HEK293 (cell line): Measurements from ENCODE around the gene ZNF229.

ENCODE experiments used
- CTCF ChIA-PET: fragments of 350-600 bp; formaldehyde crosslinking; extraction: SDS; loops from one replicate; lab custom pipeline; 2021; ENCODE audit warnings: antibody characterized with exemption; lab: Yijun Ruan, JAX
- POLR2A ChIA-PET: fragments of 300-600 bp; formaldehyde crosslinking; extraction: SDS; loops from one replicate; lab custom pipeline; 2020; ENCODE audit warnings: antibody characterized with exemption, inconsistent platforms; lab: Yijun Ruan, JAX
- H3K27ac ChIP-seq: fragments of 200-500 bp; sonication (Bioruptor generic); 2 replicates; pipeline ENCODE4 v1.5.1; 2014; ENCODE audit warnings: low read depth, low read length, control low read depth, inconsistent platforms; ENCODE audit errors: extremely low read depth
- H3K36me3 ChIP-seq, 2 experiments: fragments of 200-500 bp in 1 of 2; sonication (Bioruptor generic) in 1 of 2; 1 replicate in 1 of 2; 2 replicates in 1 of 2; pipeline ENCODE4 v1.5.1; 2014 to 2017; ENCODE audit warnings: inconsistent platforms in 2 of 2, low read length in 2 of 2; ENCODE audit not compliant: control insufficient read depth in 2 of 2, insufficient read depth in 1 of 2
- H3K4me1 ChIP-seq: fragments of 200-500 bp; sonication (Bioruptor generic); 2 replicates; pipeline ENCODE4 v1.5.1; 2014; ENCODE audit warnings: mild to moderate bottlenecking, low read length, inconsistent platforms; ENCODE audit not compliant: control insufficient read depth, insufficient read depth
- H3K4me3 ChIP-seq: 2 replicates; pipeline ENCODE4 v1.5.1; 2011; ENCODE audit warnings: low read depth, mild to moderate bottlenecking, control low read depth, low read length, moderate library complexity
- H3K9me3 ChIP-seq: fragments of 200-500 bp; sonication (Bioruptor generic); 2 replicates; pipeline ENCODE4 v1.5.1; 2014; ENCODE audit warnings: low read depth, low read length, inconsistent platforms; ENCODE audit not compliant: control insufficient read depth, insufficient read depth
- BCL11A ChIP-seq: fragments of 450-650 bp; formaldehyde crosslinking; IDR thresholded peaks from 2 replicates; pipeline ENCODE4 v1.5.1; 2016; ENCODE audit warnings: low read depth, missing biosample characterization, missing genetic modification characterization
- KLF1 ChIP-seq: fragments of 450-650 bp; formaldehyde crosslinking; IDR thresholded peaks from 2 replicates; pipeline ENCODE4 v1.5.1; 2016; ENCODE audit warnings: missing biosample characterization, missing genetic modification characterization
- KLF8 ChIP-seq: fragments of 450-650 bp; formaldehyde crosslinking; IDR thresholded peaks from 2 replicates; pipeline ENCODE4 v1.5.1; 2016; ENCODE audit warnings: missing biosample characterization, missing genetic modification characterization
- SP7 ChIP-seq: fragments of 450-650 bp; formaldehyde crosslinking; IDR thresholded peaks from 2 replicates; pipeline ENCODE4 v1.5.1; 2016; ENCODE audit warnings: missing biosample characterization, missing genetic modification characterization
- TRIM28 ChIP-seq: IDR thresholded peaks from 2 replicates; pipeline ENCODE4 v1.6.1; 2011; ENCODE audit warnings: low read length, control low read depth, borderline replicate concordance
- WT1 ChIP-seq: fragments of 450-650 bp; formaldehyde crosslinking; IDR thresholded peaks from 2 replicates; pipeline ENCODE4 v1.5.1; 2016; ENCODE audit warnings: missing biosample characterization, missing genetic modification characterization
- ZIC2 ChIP-seq: fragments of 450-650 bp; formaldehyde crosslinking; IDR thresholded peaks from 2 replicates; pipeline ENCODE4 v1.5.1; 2016; ENCODE audit warnings: missing biosample characterization, missing genetic modification characterization
- ZNF146 ChIP-seq: fragments of 450-650 bp; formaldehyde crosslinking; IDR thresholded peaks from 2 replicates; pipeline ENCODE4 v1.5.1; 2016; ENCODE audit warnings: missing biosample characterization, missing genetic modification characterization
- ZNF174 ChIP-seq: fragments of 450-650 bp; formaldehyde crosslinking; IDR thresholded peaks from 2 replicates; pipeline ENCODE4 v1.5.0; 2017; ENCODE audit warnings: missing biosample characterization, mild to moderate bottlenecking, missing genetic modification characterization
- ZNF274 ChIP-seq, 2 experiments: fragments of 200-500 bp in 1 of 2; fragments of 450-650 bp in 1 of 2; sonication (Bioruptor generic) in 1 of 2; formaldehyde crosslinking in 1 of 2; IDR thresholded peaks; 2 replicates each; pipeline versions ENCODE4 v1.5.1 to v1.6.1; 2014 to 2016; ENCODE audit warnings: borderline replicate concordance in 1 of 2, inconsistent platforms in 1 of 2, low read length in 1 of 2, missing biosample characterization in 1 of 2, missing genetic modification characterization in 1 of 2
- ZNF302 ChIP-seq: fragments of 450-650 bp; formaldehyde crosslinking; IDR thresholded peaks from 2 replicates; pipeline ENCODE4 v1.5.1; 2016; ENCODE audit warnings: missing biosample characterization, missing genetic modification characterization, low read depth
- ZNF311 ChIP-seq: fragments of 450-650 bp; formaldehyde crosslinking; IDR thresholded peaks from 2 replicates; pipeline ENCODE4 v1.5.1; 2017; ENCODE audit warnings: missing biosample characterization, missing genetic modification characterization, borderline replicate concordance
- ZNF423 ChIP-seq: fragments of 450-650 bp; formaldehyde crosslinking; IDR thresholded peaks from 2 replicates; pipeline ENCODE4 v1.5.1; 2016; ENCODE audit warnings: missing biosample characterization, missing genetic modification characterization
- ZNF518A ChIP-seq: fragments of 450-650 bp; formaldehyde crosslinking; conservative IDR thresholded peaks from 2 replicates; pipeline ENCODE4 v1.5.1; 2016; ENCODE audit warnings: low read depth, missing biosample characterization, missing genetic modification characterization
- ZNF555 ChIP-seq: fragments of 450-650 bp; formaldehyde crosslinking; conservative IDR thresholded peaks from 2 replicates; pipeline ENCODE4 v1.5.1; 2017; ENCODE audit warnings: missing biosample characterization, mild to moderate bottlenecking, missing genetic modification characterization, inconsistent platforms
- ZNF610 ChIP-seq: fragments of 450-650 bp; formaldehyde crosslinking; IDR thresholded peaks from 2 replicates; pipeline ENCODE4 v1.5.1; 2016; ENCODE audit warnings: missing biosample characterization, missing genetic modification characterization, borderline replicate concordance
- ZNF626 ChIP-seq: fragments of 450-650 bp; sonication (Bioruptor Pico); formaldehyde crosslinking; IDR thresholded peaks from 2 replicates; pipeline ENCODE4 v1.5.1; 2018; ENCODE audit warnings: missing biosample characterization, missing genetic modification characterization, inconsistent platforms
- ZNF670 ChIP-seq: fragments of 450-650 bp; formaldehyde crosslinking; IDR thresholded peaks from 2 replicates; pipeline ENCODE4 v1.5.1; 2016; ENCODE audit warnings: missing biosample characterization, missing genetic modification characterization, low read depth
- ZSCAN30 ChIP-seq: fragments of 450-650 bp; IDR thresholded peaks from 2 replicates; pipeline ENCODE4 v1.5.1; 2018; ENCODE audit warnings: missing biosample characterization, mild to moderate bottlenecking, missing genetic modification characterization, moderate library complexity
- ZSCAN5A ChIP-seq: fragments of 450-650 bp; formaldehyde crosslinking; IDR thresholded peaks from 2 replicates; pipeline ENCODE4 v1.5.1; 2016; ENCODE audit warnings: missing biosample characterization, missing genetic modification characterization
- TF ChIP-seq, protein P1 (sequence below): IDR thresholded peaks from 2 replicates; pipeline ENCODE4 v1.6.1; 2011; ENCODE audit warnings: mild to moderate bottlenecking, low read depth, low read length, borderline replicate concordance
- TF ChIP-seq, protein P2 (sequence below): fragments of 450-650 bp; formaldehyde crosslinking; IDR thresholded peaks from 2 replicates; pipeline ENCODE4 v1.5.1; 2016; ENCODE audit warnings: missing biosample characterization, missing genetic modification characterization

ZNF229 gene

DNA sequence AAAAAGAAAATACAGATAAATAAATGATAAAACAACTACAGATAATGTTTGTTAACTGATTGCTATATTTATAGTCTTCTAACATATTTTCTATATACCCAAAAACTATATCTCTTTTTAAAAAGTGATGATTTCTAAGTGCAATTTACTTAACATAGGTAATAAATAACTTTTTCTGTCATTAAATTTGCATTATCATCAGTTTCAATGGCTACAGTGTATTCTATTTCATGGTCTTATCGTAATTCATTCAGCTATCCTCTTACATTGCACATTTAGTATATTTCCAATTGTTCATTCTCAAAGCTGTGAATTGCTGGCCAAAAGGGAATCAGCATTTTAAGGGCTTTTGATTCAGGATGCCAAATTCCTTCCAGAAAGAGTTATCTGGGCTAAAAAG lies 48.4 kb upstream of the ZNF229 start:
- ChIA-PET POLR2A (no interaction called here), CTCF (no interaction called here)
- Histone ChIP-seq H3K9me3 (peaks cover 4% of the 10 kb centered on the region), H3K27ac (no peak overlapping the region), H3K36me3 (peaks cover 41 to 74% of the 10 kb centered on the region in 2 experiments), H3K4me1 (no peaks in the 10 kb centered on the region), H3K4me3 (no peak overlapping the region)
- TF ChIP-seq SP7 (tag by site-specific recombination) = no peak
- TF ChIP-seq ZNF518A (tag by site-specific recombination) = no peak
- TF ChIP-seq ZNF146 (tag by site-specific recombination) = no peak
- no peak for TF ChIP-seq WT1
- TF ChIP-seq ZNF670 (tag by site-specific recombination) = no peak
- no peak for TF ChIP-seq ZSCAN30 (tag by site-specific recombination)
- no peak for TF ChIP-seq ZSCAN5A (tag by site-specific recombination)
- TF ChIP-seq ZIC2 (tag by site-specific recombination) = no peak
- no peak for TF ChIP-seq ZNF423 (tag by site-specific recombination)

DNA sequence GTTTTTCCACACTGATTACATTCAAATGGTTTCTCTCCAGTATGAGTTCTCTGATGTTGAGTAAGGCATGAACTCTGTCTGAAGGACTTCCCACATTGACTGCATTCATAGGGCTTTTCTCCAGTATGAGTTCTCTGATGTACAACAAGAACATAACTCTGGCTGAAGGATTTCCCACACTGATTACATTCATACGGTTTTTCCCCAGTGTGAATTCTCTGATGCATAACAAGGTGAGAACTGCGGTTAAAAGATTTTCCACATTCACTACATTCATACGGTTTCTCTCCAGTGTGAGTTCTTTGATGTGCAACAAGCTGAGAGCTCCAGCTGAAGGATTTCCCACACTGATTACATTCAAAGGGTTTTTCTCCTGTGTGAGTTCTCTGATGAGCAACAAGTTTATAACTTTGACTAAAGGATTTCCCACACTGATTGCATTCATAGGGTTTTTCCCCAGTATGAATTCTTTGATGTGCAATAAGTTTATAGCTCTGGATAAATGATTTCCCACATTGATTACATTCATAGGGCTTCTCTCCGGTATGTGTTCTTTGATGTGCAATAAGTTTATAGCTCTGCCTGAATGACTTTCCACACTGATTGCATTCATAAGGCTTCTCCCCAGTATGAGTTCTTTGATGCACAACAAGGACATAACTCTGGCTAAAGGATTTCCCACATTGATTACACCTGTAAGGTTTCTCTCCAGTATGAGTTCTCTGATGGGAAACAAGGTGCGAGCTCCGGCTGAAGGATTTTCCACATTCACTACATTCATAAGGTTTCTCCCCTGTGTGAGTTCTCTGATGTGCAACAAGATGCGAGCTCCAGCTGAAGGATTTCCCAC lies 28.5 kb upstream of the ZNF229 start:
- CTCF ChIA-PET = interaction anchor here (0.6 to 0.8 kb wide), 2 partner anchors 94 to 1045 kb away, joined by 3 read pairs; no protein-coding TSS in a partner anchor
- POLR2A ChIA-PET = interaction anchor here (0.7 to 1.1 kb wide), 2 partner anchors 14 to 23 kb away, joined by 3 to 4 read pairs; partner anchors contain the start of gene ZNF180
- H3K4me3 ChIP-seq = no peak overlapping the region
- no peaks in the 10 kb centered on the region for H3K9me3 ChIP-seq
- H3K4me1 ChIP-seq = no peaks in the 10 kb centered on the region
- H3K36me3 ChIP-seq = peaks cover 9 to 50% of the 10 kb centered on the region in 2 experiments
- H3K27ac ChIP-seq = no peak overlapping the region
- TF ChIP-seq, protein P1, sequence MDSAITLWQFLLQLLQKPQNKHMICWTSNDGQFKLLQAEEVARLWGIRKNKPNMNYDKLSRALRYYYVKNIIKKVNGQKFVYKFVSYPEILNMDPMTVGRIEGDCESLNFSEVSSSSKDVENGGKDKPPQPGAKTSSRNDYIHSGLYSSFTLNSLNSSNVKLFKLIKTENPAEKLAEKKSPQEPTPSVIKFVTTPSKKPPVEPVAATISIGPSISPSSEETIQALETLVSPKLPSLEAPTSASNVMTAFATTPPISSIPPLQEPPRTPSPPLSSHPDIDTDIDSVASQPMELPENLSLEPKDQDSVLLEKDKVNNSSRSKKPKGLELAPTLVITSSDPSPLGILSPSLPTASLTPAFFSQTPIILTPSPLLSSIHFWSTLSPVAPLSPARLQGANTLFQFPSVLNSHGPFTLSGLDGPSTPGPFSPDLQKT = no peak
- peak; percentile 93 for TF ChIP-seq ZNF274 (IDR thresholded peaks at IDR 0.05; ENCODE audit: low read length)
- peak; percentile 100 for TF ChIP-seq ZNF274 (tag by site-specific recombination; IDR thresholded peaks at IDR 0.05; ENCODE audit: borderline replicate concordance)
- 0 out of 2 replicates have a peak, but pooled peaks have one; percentile 29 for TF ChIP-seq ZNF311 (tag by site-specific recombination)
- TF ChIP-seq, protein P2, sequence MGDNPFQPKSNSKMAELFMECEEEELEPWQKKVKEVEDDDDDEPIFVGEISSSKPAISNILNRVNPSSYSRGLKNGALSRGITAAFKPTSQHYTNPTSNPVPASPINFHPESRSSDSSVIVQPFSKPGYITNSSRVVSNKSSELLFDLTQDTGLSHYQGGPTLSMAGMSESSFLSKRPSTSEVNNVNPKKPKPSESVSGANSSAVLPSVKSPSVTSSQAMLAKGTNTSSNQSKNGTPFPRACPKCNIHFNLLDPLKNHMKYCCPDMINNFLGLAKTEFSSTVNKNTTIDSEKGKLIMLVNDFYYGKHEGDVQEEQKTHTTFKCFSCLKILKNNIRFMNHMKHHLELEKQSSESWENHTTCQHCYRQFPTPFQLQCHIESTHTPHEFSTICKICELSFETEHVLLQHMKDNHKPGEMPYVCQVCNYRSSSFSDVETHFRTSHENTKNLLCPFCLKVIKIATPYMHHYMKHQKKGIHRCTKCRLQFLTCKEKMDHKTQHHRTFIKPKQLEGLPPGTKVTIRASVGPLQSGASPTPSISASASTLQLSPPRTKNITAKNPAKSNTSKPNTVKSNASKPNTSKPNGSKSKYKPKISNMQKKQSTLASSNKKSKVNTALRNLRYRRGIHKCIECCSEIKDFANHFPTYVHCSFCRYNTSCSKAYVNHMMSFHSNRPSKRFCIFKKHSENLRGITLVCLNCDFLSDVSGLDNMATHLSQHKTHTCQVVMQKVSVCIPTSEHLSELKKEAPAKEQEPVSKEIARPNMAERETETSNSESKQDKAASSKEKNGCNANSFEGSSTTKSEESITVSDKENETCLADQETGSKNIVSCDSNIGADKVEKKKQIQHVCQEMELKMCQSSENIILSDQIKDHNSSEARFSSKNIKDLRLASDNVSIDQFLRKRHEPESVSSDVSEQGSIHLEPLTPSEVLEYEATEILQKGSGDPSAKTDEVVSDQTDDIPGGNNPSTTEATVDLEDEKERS (tag by site-specific recombination) = peak; percentile 100
- peak; percentile 70; the same call in 1 of the 2 replicates for TF ChIP-seq ZNF610 (tag by site-specific recombination)
- 0 out of 2 replicates have a peak, but pooled peaks have one; percentile 8 for TF ChIP-seq ZNF555 (tag by site-specific recombination)
- peak; percentile 83 for TF ChIP-seq ZNF174 (tag by site-specific recombination)
- TF ChIP-seq BCL11A (tag by site-specific recombination) = no peak
- TF ChIP-seq ZNF626 (tag by site-specific recombination) = peak; percentile 57; the same call in 1 of the 2 replicates
- no peak for TF ChIP-seq KLF1 (tag by site-specific recombination)
- no peak for TF ChIP-seq ZNF302 (tag by site-specific recombination)
- peak; percentile 99; the same call in 1 of the 2 replicates for TF ChIP-seq TRIM28
- peak; percentile 41; the same call in 1 of the 2 replicates for TF ChIP-seq KLF8 (tag by site-specific recombination)
